Sigmoid colon (tissue), 7 donors: ENCODE results near the gene RHEX. TPM values are rescaled to one million over a fixed set of nuclear protein-coding genes. Genes with fewer than 3 reads are reported as not detected.
A peak's percentile ranks its signal among the peaks of the same experiment; 100 is the strongest.

Source experiments
- DNase-seq: peaks from one replicate; pipeline ENCODE4 v3.0.0-alpha.2; 2019
- H3K27ac ChIP-seq, 4 donors: fragments of 200-600 bp; sonication (generic); one replicate each; pipeline ENCODE4 v1.5.1; 2016 to 2019; ENCODE audit warnings: mild to moderate bottlenecking in 1 of 4
- H3K27me3 ChIP-seq, 3 donors: fragments of 200-600 bp; sonication (generic); one replicate each; pipeline ENCODE4 v1.5.1; 2019; ENCODE audit warnings: mild to moderate bottlenecking in 1 of 3
- H3K36me3 ChIP-seq, 4 donors: fragments of 200-600 bp; sonication (generic); one replicate each; pipeline ENCODE4 v1.5.1; 2016 to 2019
- H3K4me1 ChIP-seq, 4 donors: fragments of 200-600 bp; sonication (generic); one replicate each; pipeline ENCODE4 v1.5.1; 2017 to 2019
- H3K4me3 ChIP-seq, 4 donors: fragments of 200-600 bp; sonication (generic); one replicate each; pipeline ENCODE4 v1.5.1; 2017 to 2019; ENCODE audit warnings: mild to moderate bottlenecking in 2 of 4, moderate library complexity in 1 of 4
- H3K9me3 ChIP-seq, 4 donors: fragments of 200-600 bp in 3 of 4; sonication (generic) in 3 of 4; one replicate each; pipeline versions ENCODE4 v1.5.1 to v1.6.1; 2013 to 2019
- CTCF ChIP-seq, 4 experiments: fragments of 450-650 bp in 3 of 4; fragments of 200-600 bp in 1 of 4; IDR thresholded peaks; one replicate each; pipeline ENCODE4 v1.5.1; 2016 to 2019; ENCODE audit warnings: antibody characterized with exemption in 4 of 4, mild to moderate bottlenecking in 3 of 4, moderate library complexity in 2 of 4
- EP300 ChIP-seq, 4 donors: sonication (generic); formaldehyde crosslinking; IDR thresholded peaks; one replicate each; pipeline ENCODE4 v1.6.1; 2017; ENCODE audit warnings: antibody characterized with exemption in 4 of 4
- POLR2A ChIP-seq, 2 donors: fragments of 450-650 bp; IDR thresholded peaks; one replicate each; pipeline ENCODE4 v1.6.1; 2016; ENCODE audit warnings: antibody characterized with exemption in 2 of 2, mild to moderate bottlenecking in 2 of 2, moderate library complexity in 2 of 2
- POLR2AphosphoS5 ChIP-seq, 4 donors: sonication (generic); formaldehyde crosslinking; IDR thresholded peaks; one replicate each; pipeline ENCODE4 v1.6.1; 2017; ENCODE audit warnings: antibody characterized with exemption in 4 of 4
- WGBS, 2 donors: extraction: QIAGEN DNeasy Blood & Tissue Kit; methylation state at CpG; one replicate each; pipeline ENCODE4 v1.1.7; 2013; 5-methylcytosine and 5-hydroxymethylcytosine counted together
- intact Hi-C: fragments of 100-400 bp; cut with DNase I; formaldehyde crosslinking; loops from one replicate; pipeline ENCODE4 v1.15.1; 2023
- polyA plus RNA-seq, 3 donors: library from polyadenylated mRNA; stranded (reverse); fragments of 200-250 nt; gene quantifications; one replicate each; pipeline ENCODE4 v1.2.3, GENCODE V29; 2013
- total RNA-seq, 4 donors: library from RNA; depleted of rRNA; stranded (reverse); fragments of >200 nt; gene quantifications; one replicate each; pipeline ENCODE4 v1.1.0, GENCODE V29; 2016
- donor health status: healthy with polysubstance abuse.
- donor health status: Bipolar disorder and iron deficiency.
- donor health status: healthy.

RHEX gene
- total and polyA plus RNA-seq, 7 donors: 0.54 to 3.6 (median 2.4) TPM; not detected in 4

- TF ChIP-seq EP300 (IDR thresholded peaks at IDR 0.05): no peak
- TF ChIP-seq POLR2AphosphoS5 (IDR thresholded peaks at IDR 0.05): no peak
- no peak for TF ChIP-seq CTCF (IDR thresholded peaks at IDR 0.05)
- no peak for TF ChIP-seq POLR2A (IDR thresholded peaks at IDR 0.05)
- H3K4me1 ChIP-seq: no peaks in the 10 kb centered on the region
- no peak for DNase-seq
- H3K27ac ChIP-seq: no peak overlapping the region
- no peaks in the 10 kb centered on the region for H3K27me3 ChIP-seq
- H3K4me3 ChIP-seq: no peak overlapping the region
- H3K9me3 ChIP-seq: no peaks in the 10 kb centered on the region
- 63 to 80% methylated on average over 5 of the region's 5 CpGs for WGBS, 2 donors
- H3K36me3 ChIP-seq: no peaks in the 10 kb centered on the region
- intact Hi-C loops: no loop called here
These were observed 28.9 kb downstream of the RHEX start for GRCh38 chr1:206081856-206082255.

GRCh38 chr1:206082831-206083695 is 30.1 kb downstream of the RHEX start:
- no peaks in the 10 kb centered on the region for H3K27me3 ChIP-seq
- peak overlapping the region in 1 of 4 donors; percentile 7 for H3K27ac ChIP-seq
- TF ChIP-seq CTCF (IDR thresholded peaks at IDR 0.05) (no peak), EP300 (IDR thresholded peaks at IDR 0.05) (no peak), POLR2AphosphoS5 (IDR thresholded peaks at IDR 0.05) (no peak), POLR2A (IDR thresholded peaks at IDR 0.05) (no peak)
- H3K36me3 ChIP-seq: no peaks in the 10 kb centered on the region
- H3K4me1 ChIP-seq: no peaks in the 10 kb centered on the region
- DNase-seq: no peak
- no peak overlapping the region for H3K4me3 ChIP-seq
- intact Hi-C loops: no loop called here
- 73 to 81% methylated on average over 8 of the region's 8 CpGs for WGBS, 2 donors
- no peaks in the 10 kb centered on the region for H3K9me3 ChIP-seq

GRCh38 chr1:206083750-206084149 is 30.8 kb downstream of the RHEX start:
- Histone ChIP-seq H3K4me1 (no peaks in the 10 kb centered on the region), H3K4me3 (no peak overlapping the region), H3K36me3 (no peaks in the 10 kb centered on the region), H3K27me3 (no peaks in the 10 kb centered on the region), H3K27ac (no peak overlapping the region), H3K9me3 (no peaks in the 10 kb centered on the region)
- 90 to 91% methylated on average over 2 of the region's 2 CpGs for WGBS, 2 donors
- no peak for DNase-seq
- intact Hi-C loops: no loop called here
- TF ChIP-seq POLR2A (IDR thresholded peaks at IDR 0.05) (no peak), POLR2AphosphoS5 (IDR thresholded peaks at IDR 0.05) (no peak), CTCF (IDR thresholded peaks at IDR 0.05) (no peak), EP300 (IDR thresholded peaks at IDR 0.05) (no peak)

- no peaks in the 10 kb centered on the region for H3K4me1 ChIP-seq
- 93 to 94% methylated on average over 3 of the region's 3 CpGs for WGBS, 2 donors
- no peak for DNase-seq
- H3K27ac ChIP-seq: no peak overlapping the region
- no peaks in the 10 kb centered on the region for H3K36me3 ChIP-seq
- no peaks in the 10 kb centered on the region for H3K27me3 ChIP-seq
- intact Hi-C loops: no loop called here
- no peak for TF ChIP-seq POLR2A (IDR thresholded peaks at IDR 0.05)
- TF ChIP-seq EP300 (IDR thresholded peaks at IDR 0.05): no peak
- no peak for TF ChIP-seq CTCF (IDR thresholded peaks at IDR 0.05)
- TF ChIP-seq POLR2AphosphoS5 (IDR thresholded peaks at IDR 0.05): no peak
- no peaks in the 10 kb centered on the region for H3K9me3 ChIP-seq
- H3K4me3 ChIP-seq: no peak overlapping the region
These were observed 34.1 kb downstream of the RHEX start for GRCh38 chr1:206087091-206087490.
